Activated T-helper 1 cell treated with anti-CD3 and anti-CD28 coated beads, Interleukin-12 subunit alpha, Interleukin-12 subunit beta, Interleukin-2, Interleukin-4 antibody, amounts not matched to agents 30 ng/mL and 10 ng/mL and 1 ng/mL, durations not matched to agents 14 hours and 24 hours and 36 hours (primary cell): ENCODE data around the gene PNMT. TPM values are rescaled to one million over a fixed set of nuclear protein-coding genes. Genes with fewer than 3 reads are reported as not detected.
A peak's percentile ranks its signal among the peaks of the same experiment; 100 is the strongest.

Source experiments
- DNase-seq: peaks from one replicate; pipeline ENCODE4 v3.0.0; 2021; ENCODE audit warnings: low spot score
- H3K27ac Mint-ChIP-seq: one replicate; pipeline ENCODE4 v1.8.0; 2021; ENCODE audit warnings: mild to moderate bottlenecking, mixed read lengths
- H3K27me3 Mint-ChIP-seq: one replicate; pipeline ENCODE4 v1.8.0; 2022; ENCODE audit warnings: mild to moderate bottlenecking, moderate library complexity, mixed read lengths; ENCODE audit not compliant: insufficient read depth
- H3K36me3 Mint-ChIP-seq: one replicate; pipeline ENCODE4 v1.8.0; 2021; ENCODE audit warnings: low read depth, mixed read lengths
- H3K4me1 Mint-ChIP-seq: one replicate; pipeline ENCODE4 v1.8.0; 2021; ENCODE audit warnings: low read depth, mixed read lengths
- H3K4me3 Mint-ChIP-seq: one replicate; pipeline ENCODE4 v1.8.0; 2021; ENCODE audit warnings: mild to moderate bottlenecking, moderate library complexity, mixed read lengths
- H3K9me3 Mint-ChIP-seq: one replicate; pipeline ENCODE4 v1.8.0; 2021; ENCODE audit warnings: mixed read lengths
- intact Hi-C: fragments of 100-400 bp; cut with micrococcal nuclease; formaldehyde crosslinking; loops from one replicate; pipeline ENCODE4 v1.15.1; 2024
- total RNA-seq: library from RNA; stranded (reverse); gene quantifications from 2 replicates; pipeline ENCODE4 v1.2.3, GENCODE V29; 2022

PNMT gene
- total RNA-seq, 1 donor from 2014 or later: not detected

DNA sequence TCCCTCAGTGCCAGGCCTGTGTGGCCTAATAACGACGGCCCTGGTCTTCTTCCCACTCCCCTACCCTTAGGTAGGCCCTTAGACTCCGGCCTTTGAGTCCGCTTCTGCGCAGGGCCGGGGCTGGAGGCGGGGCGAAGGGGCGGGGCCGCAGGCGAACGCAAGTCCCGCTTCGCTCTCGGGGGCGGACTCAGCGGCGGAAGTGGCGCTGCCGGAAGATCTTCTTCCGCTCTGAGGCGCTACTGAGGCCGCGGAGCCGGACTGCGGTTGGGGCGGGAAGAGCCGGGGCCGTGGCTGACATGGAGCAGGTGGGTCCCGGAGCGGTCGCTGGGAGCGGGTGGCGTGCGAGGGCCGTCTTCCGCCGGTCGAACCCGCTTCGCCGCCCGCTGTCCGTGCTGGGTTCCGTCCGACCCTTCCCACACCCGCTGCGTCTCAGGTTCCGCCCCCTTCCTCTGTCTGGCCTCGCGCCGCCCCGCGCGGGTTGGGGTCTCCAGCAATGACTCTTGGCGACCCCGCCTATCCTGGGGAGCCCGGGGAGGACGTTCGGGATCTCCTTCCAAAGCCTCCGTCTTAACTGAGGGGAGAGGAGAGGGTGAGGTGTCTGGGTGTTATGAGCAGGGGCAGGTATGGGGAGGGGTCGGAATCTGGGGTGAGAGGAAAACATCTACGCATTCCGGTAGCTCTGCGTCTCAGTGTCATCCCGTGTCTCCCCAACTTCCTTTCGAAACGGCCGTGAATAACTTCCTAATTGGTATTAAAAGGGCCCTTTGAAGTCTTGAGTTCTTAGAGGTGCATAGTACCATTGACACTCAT lies 31.1 kb upstream of the PNMT start, which contains the start of gene STARD3:
Gene STARD3, plus strand, starts transcription at position 218 of the 810 bp plus-strand sequence. CDS start 16,388 bp downstream, outside the sequence.
- intact Hi-C loops: loop anchor here (1.0 to 5.0 kb wide), 8 partner anchors 31 to 345 kb away; partner anchors contain the start of genes CDK12, IKZF3, LRRC3C and MIEN1
- no peaks in the 10 kb centered on the region for H3K9me3 Mint-ChIP-seq
- H3K36me3 Mint-ChIP-seq: peaks cover 9% of the 10 kb centered on the region
- peak; percentile 88 for DNase-seq
- H3K4me1 Mint-ChIP-seq: peaks cover 34% of the 10 kb centered on the region
- peaks cover 2% of the 10 kb centered on the region for H3K27me3 Mint-ChIP-seq
- peak within 1 kb of the TSS; percentile 94 for H3K4me3 Mint-ChIP-seq
- H3K27ac Mint-ChIP-seq: peak within 1 kb of the TSS; percentile 85

DNA sequence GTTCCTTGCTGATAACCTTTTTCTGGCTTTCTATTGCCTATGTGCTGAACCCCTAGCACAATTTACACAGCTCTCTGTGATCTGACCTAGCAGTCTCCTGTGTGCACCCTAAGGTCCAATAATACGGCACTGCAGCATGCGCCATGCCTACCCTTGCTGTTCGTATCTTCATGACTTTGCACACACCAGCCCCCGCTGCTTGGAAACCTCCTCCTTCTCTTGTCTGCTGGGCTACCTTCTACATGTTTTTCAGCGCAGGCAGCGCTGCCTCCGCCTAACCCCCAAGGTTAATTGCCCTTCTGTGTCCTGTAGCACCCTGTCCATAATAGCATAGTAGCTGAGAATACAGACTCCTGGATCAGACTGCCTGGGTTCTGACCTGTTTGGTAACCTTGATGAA lies 29.9 kb upstream of the PNMT start:
- Mint-ChIP-seq H3K27me3 (no peaks in the 10 kb centered on the region), H3K4me3 (peak overlapping the region; percentile 94), H3K27ac (peak overlapping the region; percentile 85), H3K9me3 (no peaks in the 10 kb centered on the region), H3K4me1 (peaks cover 46% of the 10 kb centered on the region), H3K36me3 (peaks cover 11% of the 10 kb centered on the region)
- intact Hi-C loops: loop anchor here (5.0 kb wide), 3 partner anchors 176 to 344 kb away; partner anchors contain the start of genes CDK12, IKZF3 and PSMD3
- no peak for DNase-seq

DNA sequence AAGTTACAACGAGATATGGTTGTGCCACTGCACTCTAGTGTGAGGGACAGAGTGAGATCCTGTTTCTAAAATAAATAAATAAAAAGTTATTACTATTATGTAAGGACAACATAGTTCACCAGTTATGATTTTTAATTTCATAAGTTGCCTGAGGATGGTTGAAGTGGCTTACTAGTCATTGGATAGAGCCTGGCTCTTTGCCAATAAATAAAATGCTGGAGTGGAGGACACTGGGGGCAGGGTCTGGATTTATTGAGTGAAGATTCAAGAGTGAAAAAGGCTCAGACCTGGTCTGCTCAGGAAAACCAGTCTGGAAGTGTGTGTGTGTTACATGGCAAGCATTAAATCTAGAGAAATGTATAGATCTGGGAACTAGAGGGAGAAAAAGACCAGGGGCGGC lies 29.2 kb upstream of the PNMT start:
- no peaks in the 10 kb centered on the region for H3K27me3 Mint-ChIP-seq
- H3K27ac Mint-ChIP-seq: no peak overlapping the region
- no peak overlapping the region for H3K4me3 Mint-ChIP-seq
- DNase-seq: no peak
- peaks cover 53% of the 10 kb centered on the region for H3K4me1 Mint-ChIP-seq
- no peaks in the 10 kb centered on the region for H3K9me3 Mint-ChIP-seq
- intact Hi-C loops: loop anchor here (5.0 kb wide), 3 partner anchors 177 to 343 kb away; partner anchors contain the start of genes CDK12, IKZF3 and PSMD3
- peaks cover 13% of the 10 kb centered on the region for H3K36me3 Mint-ChIP-seq

DNA sequence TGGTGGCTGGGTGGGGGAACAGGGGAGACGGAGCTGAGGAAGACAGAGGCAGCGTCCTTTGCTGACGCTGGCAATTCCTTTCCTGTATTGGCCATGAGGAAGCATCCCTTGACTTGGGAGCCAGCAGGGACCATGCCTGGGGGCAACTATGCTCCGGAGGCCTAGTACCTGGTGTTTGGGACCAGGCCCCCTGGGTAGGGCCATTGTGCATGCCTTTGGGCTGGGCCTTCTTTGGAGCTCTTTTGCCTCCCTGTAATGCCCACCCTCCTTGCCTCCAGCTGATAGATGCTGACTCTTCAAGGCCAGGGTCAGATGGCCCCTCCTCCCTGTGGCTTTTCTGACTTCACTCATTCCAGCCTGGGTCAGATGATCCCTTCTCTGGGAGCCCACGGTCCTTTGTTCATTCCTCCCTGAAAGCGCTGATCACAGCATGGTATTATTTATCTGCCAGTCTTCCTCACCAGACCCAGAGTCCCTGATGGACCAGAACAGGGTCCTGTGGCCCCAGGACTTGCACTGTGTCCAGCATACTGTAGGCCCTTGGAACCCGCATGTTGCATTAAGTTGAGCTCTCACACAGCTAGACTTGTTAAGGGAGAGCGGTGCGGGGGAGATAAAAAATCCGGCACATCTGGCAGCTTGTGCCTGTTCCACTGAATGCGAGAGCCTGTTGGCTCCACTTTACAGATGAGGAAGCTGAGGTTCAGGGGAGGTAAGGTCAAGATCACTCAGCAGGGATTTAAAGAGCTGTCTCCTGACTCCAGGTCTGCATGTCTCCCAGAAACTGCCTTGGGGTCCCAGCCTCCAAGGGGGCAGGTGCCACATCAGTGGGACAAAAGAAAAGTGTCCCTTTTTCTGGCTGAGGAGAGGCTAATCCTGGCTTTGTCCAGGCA lies 28.4 kb upstream of the PNMT start:
- peaks cover 14% of the 10 kb centered on the region for H3K36me3 Mint-ChIP-seq
- intact Hi-C loops: loop anchor here (5.0 kb wide), 3 partner anchors 178 to 342 kb away; partner anchors contain the start of genes CDK12, IKZF3 and PSMD3
- H3K27me3 Mint-ChIP-seq: no peaks in the 10 kb centered on the region
- no peak overlapping the region for H3K4me3 Mint-ChIP-seq
- peaks cover 61% of the 10 kb centered on the region for H3K4me1 Mint-ChIP-seq
- no peaks in the 10 kb centered on the region for H3K9me3 Mint-ChIP-seq
- H3K27ac Mint-ChIP-seq: no peak overlapping the region
- DNase-seq: no peak

DNA sequence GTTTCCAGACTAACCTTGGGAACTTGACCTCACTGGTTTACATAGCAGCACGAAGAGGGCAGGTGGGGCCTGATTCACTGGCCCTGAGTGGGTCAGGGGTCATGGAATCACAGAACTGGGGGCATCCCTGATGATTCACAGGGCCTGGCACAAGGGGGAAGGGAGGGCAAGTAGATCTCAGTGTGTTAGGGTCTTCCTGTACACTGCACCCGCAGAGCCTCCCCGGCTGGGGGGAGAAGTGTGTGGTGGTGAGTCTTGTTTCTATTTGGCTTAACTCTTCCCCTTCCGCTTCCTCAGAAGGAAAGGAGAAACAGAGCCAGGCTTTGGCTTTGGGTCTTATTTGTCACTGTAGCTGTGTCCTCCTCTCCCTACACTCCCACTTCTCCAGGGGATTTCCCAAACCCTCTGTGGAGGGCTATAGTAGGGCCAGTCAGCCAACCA lies 27.6 kb upstream of the PNMT start:
- no peak overlapping the region for H3K4me3 Mint-ChIP-seq
- no peaks in the 10 kb centered on the region for H3K9me3 Mint-ChIP-seq
- H3K27me3 Mint-ChIP-seq: no peaks in the 10 kb centered on the region
- peaks cover 64% of the 10 kb centered on the region for H3K4me1 Mint-ChIP-seq
- intact Hi-C loops: no loop called here
- DNase-seq: no peak
- peaks cover 14% of the 10 kb centered on the region for H3K36me3 Mint-ChIP-seq
- no peak overlapping the region for H3K27ac Mint-ChIP-seq

DNA sequence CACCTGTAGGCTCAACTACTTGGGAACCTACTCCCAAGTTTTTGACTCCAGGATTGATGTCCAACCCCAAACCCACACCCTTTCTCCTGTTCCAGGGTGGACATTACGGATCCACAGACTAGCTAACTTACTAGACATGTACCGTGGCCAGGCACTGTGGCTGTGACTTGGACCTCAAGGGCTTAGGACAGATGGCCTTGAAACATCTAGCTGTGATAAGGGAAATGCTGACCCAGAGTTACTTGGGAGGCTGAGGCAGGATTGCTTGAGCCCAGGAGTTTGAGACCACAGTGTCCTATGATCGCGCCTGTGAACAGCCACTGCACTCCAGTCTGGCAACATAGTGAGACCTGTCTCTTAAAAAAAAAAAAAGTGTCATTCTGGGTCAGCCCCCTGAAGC lies 27.2 kb upstream of the PNMT start:
- no peak overlapping the region for H3K4me3 Mint-ChIP-seq
- no peaks in the 10 kb centered on the region for H3K27me3 Mint-ChIP-seq
- H3K4me1 Mint-ChIP-seq: peaks cover 64% of the 10 kb centered on the region
- no peak for DNase-seq
- no peaks in the 10 kb centered on the region for H3K9me3 Mint-ChIP-seq
- intact Hi-C loops: no loop called here
- H3K27ac Mint-ChIP-seq: no peak overlapping the region
- peaks cover 14% of the 10 kb centered on the region for H3K36me3 Mint-ChIP-seq

DNA sequence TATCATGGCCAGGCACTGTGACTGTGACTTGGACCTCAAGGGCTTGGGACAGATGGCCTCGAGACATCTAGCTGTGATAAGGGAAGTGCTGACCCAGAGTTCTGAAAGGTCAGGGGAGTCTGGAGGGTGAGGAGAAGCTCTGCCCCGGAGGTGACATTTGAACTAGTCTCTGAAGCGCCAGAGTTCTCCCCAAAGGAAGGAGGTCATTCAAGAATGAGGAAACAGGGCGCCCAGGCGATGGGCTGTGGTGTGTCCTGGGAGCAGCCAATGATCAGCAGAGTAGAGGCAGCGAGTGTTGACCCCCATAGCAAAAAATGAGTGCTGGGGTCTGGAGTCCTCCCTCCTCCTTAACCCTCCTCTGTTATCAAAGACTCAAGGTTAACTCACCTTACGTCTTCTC lies 26.4 kb upstream of the PNMT start:
- Mint-ChIP-seq H3K27ac (no peak overlapping the region), H3K9me3 (no peaks in the 10 kb centered on the region), H3K4me1 (peaks cover 64% of the 10 kb centered on the region), H3K4me3 (no peak overlapping the region), H3K36me3 (peaks cover 14% of the 10 kb centered on the region), H3K27me3 (no peaks in the 10 kb centered on the region)
- intact Hi-C loops: no loop called here
- DNase-seq: no peak

DNA sequence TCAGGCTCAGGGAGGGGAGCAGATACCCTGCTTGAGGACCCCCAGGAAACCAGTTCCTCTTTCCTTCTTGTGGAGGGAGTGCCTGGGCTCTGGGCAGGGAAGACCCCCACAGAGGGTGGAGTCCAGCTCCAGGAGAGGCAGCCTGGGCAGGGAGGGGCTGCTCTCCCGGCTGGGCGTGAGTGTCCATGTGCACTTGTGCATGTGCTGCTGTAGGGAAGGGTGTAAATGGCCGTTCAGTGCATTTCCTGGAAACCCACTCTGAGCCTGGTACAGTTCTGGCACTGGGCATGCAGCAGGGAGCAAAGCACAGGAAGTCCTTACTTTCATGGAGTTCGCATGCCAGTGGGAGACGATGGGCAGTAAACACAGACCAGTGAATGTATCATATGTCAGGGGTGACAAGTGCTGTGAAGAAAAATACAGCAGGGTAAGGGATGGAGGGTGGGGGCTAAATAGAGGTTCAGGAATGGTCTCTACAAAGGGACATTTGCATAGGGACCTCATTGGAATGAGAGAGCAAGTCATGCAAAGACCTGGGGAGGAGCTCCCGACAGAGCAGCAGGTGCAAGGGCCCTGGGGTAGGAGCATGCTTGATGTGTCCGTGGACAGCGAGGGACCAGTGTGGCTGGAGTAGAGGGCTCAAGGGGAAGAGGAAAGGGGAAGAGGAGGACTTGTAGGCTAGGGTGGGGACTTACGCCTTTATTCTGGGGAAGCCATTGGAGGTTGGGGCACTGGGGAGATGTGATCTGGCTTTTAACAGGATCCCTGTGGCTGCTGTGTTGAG lies 25.8 kb upstream of the PNMT start:
- Mint-ChIP-seq H3K9me3 (no peaks in the 10 kb centered on the region), H3K4me3 (no peak overlapping the region), H3K27ac (no peak overlapping the region), H3K36me3 (peaks cover 14% of the 10 kb centered on the region), H3K4me1 (peaks cover 63% of the 10 kb centered on the region), H3K27me3 (no peaks in the 10 kb centered on the region)
- no peak for DNase-seq
- intact Hi-C loops: no loop called here

DNA sequence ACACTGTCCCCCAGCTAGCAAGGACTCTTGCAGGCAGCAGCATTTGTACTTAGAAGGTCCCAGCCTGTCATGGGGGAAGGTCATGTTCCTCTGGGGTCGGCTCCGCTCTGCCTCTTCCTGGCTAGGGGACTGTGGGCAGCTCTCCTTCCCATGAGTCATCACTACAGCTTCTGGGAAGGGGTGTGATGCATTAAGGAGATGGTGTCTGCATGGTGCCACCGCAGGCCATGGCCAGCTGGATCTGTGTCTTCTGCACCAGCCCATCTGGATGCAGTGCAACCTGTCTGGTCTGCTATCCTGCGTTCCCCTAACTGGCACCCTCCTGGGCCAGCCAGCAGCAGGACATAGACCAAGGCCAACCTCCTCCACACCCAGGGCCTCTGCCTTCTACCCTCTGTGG lies 25.0 kb upstream of the PNMT start:
- H3K36me3 Mint-ChIP-seq: peaks cover 11% of the 10 kb centered on the region
- no peak overlapping the region for H3K27ac Mint-ChIP-seq
- peaks cover 55% of the 10 kb centered on the region for H3K4me1 Mint-ChIP-seq
- H3K4me3 Mint-ChIP-seq: no peak overlapping the region
- H3K9me3 Mint-ChIP-seq: no peaks in the 10 kb centered on the region
- no peak for DNase-seq
- no peaks in the 10 kb centered on the region for H3K27me3 Mint-ChIP-seq
- intact Hi-C loops: no loop called here

DNA sequence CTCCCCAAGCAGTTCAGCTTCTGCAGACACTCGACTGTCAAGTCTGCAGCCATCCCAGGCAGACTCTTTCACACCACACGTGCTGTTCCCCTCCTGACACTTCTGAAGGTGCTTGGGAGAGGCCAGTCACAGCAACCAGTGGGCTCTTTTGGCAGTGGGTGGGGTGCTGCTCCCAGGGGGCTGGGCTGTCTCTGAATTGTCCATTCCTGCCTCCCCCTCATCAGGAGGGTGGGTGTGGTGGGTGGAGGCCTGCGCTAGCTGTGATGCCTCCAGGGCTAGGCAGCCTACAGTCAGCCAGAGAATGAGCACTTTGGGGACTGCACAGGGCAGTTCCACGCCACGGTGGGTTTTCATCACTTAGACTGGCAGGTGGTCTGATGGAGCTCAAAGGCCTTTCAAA lies 21.0 kb upstream of the PNMT start:
- H3K4me3 Mint-ChIP-seq: no peak overlapping the region
- intact Hi-C loops: no loop called here
- no peak overlapping the region for H3K27ac Mint-ChIP-seq
- DNase-seq: no peak
- H3K36me3 Mint-ChIP-seq: peaks cover 8% of the 10 kb centered on the region
- H3K27me3 Mint-ChIP-seq: no peaks in the 10 kb centered on the region
- peaks cover 28% of the 10 kb centered on the region for H3K4me1 Mint-ChIP-seq
- no peaks in the 10 kb centered on the region for H3K9me3 Mint-ChIP-seq

DNA sequence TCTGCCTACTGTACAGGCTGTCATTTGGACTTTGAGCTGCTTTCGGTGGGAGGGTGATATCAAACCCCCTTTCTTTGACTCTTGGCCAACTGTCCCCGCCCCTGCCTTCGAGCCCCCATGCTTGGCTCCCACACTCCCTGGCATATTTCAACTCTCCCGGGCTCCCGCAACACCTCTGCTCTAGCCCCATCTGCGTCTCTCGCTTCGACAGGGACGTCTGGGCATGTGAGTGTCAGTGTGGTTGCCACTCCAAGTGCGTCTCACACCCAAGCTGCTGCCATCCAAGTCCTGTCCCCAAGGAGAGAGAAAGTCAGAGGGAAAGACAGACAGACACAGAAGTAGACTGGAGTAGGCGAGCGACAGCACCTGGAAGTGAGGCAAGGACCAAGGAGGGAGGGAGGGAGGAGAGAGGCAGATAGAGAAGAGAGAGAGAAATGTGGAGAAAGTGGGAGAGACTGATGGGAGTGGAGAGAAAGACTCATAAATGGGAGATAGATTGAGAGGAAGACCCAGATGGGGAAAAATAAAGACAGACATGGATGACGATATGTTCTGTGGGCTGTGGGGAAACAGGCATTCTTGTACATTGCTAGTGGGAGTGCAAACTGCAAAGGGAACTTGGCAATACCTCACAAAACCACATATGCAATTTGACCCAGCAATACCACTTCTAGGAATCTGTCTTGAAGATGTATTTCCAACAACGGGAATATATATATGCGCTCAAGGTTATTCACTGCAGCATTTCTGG lies 19.5 kb upstream of the PNMT start:
- peaks cover 7% of the 10 kb centered on the region for H3K36me3 Mint-ChIP-seq
- no peak for DNase-seq
- H3K9me3 Mint-ChIP-seq: no peaks in the 10 kb centered on the region
- intact Hi-C loops: no loop called here
- H3K4me1 Mint-ChIP-seq: peaks cover 13% of the 10 kb centered on the region
- no peak overlapping the region for H3K27ac Mint-ChIP-seq
- no peak overlapping the region for H3K4me3 Mint-ChIP-seq
- no peaks in the 10 kb centered on the region for H3K27me3 Mint-ChIP-seq

DNA sequence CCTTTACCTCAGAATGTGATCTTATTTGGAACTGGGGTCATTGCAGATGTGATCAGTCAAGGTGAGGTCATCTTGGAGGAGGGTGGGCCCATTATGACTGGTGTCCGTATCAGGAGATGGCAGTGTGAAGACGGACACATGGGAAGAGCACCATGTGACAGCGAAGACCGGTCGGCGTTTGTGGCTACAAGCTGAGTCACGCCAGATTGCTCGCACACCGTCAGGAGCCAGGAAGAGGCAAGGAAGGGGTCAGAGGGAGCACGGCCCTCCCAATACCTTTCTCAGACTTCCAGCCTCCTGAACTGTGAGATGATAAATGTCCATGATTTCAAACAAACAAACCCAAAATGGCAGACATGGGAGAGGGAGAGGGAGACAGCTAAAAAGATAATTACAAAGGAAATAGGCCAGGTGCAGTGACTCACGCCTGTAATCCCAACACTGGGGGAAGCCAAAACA lies 18.1 kb upstream of the PNMT start:
- no peak overlapping the region for H3K27ac Mint-ChIP-seq
- no peak overlapping the region for H3K4me3 Mint-ChIP-seq

More for the DNA sequence above, 18.1 kb upstream of the PNMT start:
- Mint-ChIP-seq H3K4me1 (no peaks in the 10 kb centered on the region), H3K9me3 (no peaks in the 10 kb centered on the region), H3K36me3 (peaks cover 4% of the 10 kb centered on the region), H3K27me3 (no peaks in the 10 kb centered on the region)
- no peak for DNase-seq
- intact Hi-C loops: no loop called here
